Measurements from ENCODE around the gene PDE3A.

Gene PDE3A

DNA sequence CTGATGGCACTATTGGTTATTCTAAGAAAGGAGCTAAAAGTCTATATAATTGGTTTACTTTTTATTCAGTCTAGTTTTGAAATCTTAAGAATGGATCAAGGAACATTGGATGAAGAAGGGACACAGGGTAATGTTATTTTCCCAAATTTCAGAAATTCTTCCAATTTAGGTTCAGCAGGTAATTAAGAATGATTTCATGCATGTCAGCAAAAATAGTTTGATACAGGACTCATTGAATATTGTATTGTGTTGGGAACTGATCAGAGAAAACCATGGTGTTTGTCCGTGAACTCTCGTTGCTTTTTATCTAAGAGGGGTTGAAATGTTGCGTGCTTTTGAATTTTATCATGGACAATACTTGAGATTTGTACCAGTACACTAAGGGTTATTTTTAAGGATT is 58.6 kb downstream of the PDE3A start:
- no peak for DNase-seq

DNA sequence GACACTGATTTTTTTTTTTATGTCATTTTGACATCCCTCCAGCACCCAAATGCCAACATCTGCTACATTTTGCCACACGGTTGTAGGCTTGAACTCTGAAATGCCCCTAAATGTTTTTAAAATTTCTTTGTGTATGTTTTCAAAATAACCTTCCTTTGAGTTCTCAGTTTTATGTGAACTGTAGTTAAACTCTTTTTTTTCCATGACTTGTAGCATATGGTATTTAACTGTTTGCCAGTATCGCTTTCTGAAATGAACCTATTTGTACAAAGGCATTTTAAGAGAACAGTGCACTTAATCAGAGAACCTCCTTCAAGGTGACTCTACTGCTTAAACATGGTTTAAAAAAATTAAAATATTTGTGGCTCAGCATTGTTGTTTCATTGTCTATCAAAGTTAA is 61.5 kb downstream of the PDE3A start:
- DNase-seq: no peak

DNA sequence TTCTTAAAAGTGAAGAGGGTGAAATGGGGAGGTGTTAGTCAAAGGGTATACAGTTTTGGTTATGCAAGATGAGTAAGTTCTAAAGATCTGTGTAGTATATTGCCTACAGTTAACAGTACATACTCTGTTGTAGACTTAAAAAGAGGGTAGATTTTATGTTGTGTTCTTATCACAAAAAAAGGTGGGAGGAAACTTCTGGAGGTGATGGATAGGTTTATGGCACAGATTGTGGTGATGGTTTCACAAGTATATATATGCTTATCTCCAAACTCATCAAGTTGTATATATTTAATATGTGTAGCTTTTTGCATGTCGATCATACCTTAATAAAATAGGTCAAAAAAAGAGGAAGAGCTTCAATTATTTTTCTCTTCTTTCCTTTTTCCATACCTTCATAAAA is 64.0 kb downstream of the PDE3A start:
- DNase-seq: no peak

DNA sequence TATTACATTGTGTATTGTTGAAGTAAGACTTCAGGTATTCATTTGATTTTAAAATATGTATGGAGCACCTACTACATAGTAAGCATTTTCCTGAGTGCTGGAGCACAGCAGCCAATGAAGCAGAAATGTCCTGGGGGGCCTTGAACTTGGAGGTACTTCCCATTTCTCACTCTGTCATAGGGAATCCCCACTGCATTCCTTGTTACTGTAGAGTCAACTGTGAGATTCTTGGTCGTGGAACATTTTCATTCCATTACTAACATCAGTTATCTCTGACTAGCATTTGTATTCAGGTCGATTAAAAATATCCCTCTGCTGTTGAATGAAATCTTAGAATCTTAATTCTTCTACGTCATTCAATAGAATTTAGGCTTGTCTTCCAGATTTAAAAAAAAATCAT is 66.7 kb downstream of the PDE3A start:
- no peak for DNase-seq

GRCh38 chr12:20436316-20436715 is 68.0 kb downstream of the PDE3A start:
- DNase-seq: no peak

DNA sequence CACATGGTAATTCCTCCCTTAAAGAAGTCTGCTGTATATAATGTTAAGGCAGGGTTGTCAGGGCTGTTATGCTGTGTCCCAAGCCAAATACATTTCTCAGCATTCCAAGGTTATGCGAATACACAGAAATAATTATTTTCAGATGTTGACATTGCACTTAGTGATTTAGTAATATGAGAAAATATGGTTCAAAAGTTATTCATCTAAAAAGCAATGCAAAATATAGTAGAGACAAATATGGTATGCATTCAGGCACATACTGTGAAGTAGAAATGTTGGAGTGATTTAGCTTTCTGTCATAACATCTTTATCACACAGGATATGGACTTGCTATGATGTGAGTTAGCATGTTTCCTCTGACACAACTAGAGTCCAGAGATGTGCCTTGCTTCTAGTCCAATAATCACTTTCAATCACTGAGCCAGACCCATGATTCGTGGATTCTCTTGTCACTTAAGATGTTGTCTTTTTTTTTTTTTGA is 70.0 kb downstream of the PDE3A start:
- no peak for DNase-seq

GRCh38 chr12:20439626-20440025 is 71.3 kb downstream of the PDE3A start:
- no peak for DNase-seq

DNA sequence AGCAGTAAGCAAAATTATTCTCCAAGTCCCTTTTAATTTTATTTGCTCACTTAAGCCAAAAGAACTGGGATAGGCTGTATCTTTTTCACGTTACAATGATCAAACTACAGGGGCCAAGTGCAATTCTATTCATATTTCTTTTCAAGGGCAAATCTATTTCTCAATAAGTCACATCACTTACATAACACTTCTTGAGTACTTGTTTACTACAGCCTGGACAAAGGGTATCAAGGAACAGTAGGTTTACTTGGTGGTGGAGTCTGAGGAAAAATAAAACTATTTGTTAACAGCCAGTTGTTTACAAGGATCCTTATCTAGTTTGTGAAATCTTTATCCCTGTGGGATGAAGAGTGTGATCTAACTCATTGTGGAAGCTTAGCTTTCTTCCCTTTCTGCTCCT is 72.1 kb downstream of the PDE3A start:
- no peak for DNase-seq

DNA sequence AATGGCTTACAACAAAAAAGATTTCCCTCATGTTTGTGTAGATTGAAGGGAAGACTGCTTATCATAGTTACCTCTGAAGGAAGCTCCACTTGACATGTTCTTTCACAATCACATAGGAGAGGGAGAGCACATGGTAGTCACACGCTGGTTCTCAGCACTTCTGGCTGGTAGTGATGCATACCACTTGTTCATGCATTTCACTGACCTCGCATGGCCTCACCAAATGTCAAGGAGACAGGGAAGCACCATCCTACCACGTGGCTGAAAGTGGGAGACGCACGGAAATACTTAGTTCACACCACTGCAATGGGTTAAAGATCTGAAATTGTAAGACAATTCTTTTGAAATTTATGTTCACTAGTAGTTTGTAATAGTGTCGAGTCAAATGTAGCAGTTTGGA is 74.0 kb downstream of the PDE3A start:
- no peak for DNase-seq

- DNase-seq: no peak
These were observed 74.9 kb downstream of the PDE3A start for GRCh38 chr12:20443255-20443654.

DNA sequence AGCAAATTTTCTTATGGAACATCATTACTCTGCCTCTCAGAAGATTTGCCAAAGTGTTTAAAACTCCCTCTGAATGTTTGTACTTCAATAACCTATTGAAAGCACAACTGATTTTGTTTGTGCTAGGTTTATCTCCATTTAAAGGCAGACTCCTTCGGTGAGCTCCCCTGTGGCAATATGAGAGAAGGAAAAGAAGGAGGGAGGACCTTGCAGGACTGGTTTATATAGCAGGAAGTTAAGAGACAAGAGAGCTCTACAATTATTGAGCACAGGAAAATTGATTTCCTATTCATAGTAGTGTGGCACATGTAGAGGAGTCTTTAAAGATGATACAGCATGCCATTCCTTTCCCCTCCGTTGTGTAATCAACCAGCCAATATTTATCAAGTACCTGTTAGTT is 75.5 kb downstream of the PDE3A start:
- no peak for DNase-seq

- DNase-seq: no peak
These were observed 76.3 kb downstream of the PDE3A start for GRCh38 chr12:20444595-20445170.

DNA sequence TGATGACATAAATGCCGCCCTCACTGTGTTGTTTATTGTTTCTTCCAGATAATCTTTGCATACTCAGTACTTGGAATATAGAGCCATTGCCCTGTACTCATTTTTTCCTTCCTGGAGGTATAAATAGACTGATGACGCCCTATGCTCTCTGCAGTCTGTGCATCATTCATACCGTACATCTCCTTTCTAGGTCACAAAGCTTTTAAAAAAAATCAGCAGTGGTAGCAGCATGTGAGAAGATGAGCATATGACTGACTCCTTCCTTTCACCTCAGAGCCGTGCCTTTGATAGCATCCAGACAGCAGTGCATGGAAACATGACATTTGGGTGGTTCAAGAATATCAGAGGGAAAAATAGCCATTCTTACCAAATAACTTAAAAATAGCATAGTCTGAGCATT is 77.3 kb downstream of the PDE3A start:
- DNase-seq: no peak

GRCh38 chr12:20446836-20447235 is 78.5 kb downstream of the PDE3A start:
- DNase-seq: no peak

- no peak for DNase-seq
These were observed 80.4 kb downstream of the PDE3A start for GRCh38 chr12:20448781-20449180.

DNA sequence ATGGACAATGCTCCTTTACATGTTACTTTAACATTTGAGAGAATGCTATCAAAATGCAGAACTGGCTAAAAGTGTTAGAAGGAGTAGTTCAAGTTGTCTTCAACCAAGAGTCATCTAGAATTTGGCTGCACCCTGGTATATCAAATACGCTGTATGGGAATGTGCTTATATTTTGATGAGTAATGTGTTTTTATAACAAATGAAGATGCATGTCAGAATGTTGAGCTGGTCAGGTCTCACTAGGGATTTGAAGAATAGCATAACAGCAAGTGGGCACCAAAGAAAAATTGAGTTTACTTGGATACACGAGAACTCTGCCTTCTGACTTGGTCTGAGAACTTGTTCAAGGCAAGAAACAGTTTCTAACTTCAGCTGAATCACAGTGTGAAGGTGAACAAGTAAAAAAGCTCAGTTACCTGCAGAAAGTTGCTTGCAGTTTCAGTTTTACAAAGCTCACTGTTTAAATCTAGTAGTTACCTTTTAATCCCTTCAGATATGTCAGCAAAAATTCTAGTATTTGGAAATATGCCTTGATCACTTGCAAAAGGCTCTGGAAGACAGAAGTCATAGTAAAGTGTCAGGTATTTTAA is 82.3 kb downstream of the PDE3A start:
- no peak for DNase-seq

GRCh38 chr12:20451761-20452160 is 83.4 kb downstream of the PDE3A start:
- no peak for DNase-seq

GRCh38 chr12:20452496-20453010 is 84.2 kb downstream of the PDE3A start:
- DNase-seq: no peak

DNA sequence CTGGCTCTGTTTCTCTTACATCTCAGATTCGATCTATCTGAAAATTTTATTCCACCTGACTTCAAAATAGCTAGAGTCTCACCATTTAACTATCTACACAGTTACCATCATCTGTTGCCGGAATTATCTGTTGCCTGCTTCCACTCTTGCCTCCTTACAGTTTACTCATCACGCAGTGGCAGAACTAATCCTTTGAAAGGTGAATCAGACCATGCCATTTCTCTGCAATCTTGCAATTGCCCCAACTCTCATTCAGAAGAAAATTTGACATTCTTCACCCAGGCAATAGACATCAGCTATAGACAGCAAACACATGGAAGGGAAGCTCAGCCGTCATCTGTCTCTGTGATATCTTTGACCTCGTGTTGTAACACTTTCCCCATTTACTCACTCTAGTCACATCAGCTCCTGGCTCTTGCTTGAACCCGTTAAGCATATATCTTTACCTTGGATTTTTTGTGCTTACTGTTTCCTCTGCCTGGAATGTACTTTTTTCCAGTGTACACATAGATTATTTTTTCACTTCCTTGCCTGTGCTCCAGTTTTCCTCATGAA is 85.5 kb downstream of the PDE3A start:
- no peak for DNase-seq

DNA sequence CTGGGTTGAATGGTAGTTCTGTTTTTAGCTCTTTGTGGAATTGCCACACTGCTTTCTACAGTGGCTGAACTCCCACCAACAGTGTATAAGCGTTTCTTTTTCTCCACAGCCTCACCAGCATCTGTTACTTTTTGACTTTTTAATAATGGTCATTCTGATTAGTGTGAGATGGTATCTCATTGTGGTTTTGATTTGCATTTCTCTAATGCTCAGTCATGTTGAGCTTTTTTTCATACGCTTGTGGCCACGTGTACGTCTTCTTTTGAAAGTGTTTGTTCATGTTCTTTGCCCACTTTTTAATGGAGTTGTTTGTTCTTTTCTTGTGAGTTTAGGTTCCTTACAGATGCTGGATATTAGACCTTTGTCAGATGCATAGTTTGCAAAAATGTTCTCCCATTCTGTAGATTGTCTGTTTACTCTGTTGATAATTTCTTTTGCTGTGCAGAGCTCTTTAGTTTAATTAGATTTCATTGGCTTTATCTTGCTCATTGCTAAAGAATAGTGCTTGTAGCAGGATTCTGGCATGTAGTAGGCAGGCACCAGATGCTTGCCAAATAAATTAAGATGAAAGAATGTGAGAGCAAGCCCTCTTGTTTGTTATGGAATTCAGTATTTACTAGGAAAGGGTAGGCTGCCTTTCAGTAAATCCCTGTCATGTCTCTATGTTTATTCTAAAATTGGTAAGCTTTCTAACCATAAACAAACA is 86.8 kb downstream of the PDE3A start:
- no peak for DNase-seq

- DNase-seq: no peak
These were observed 89.2 kb downstream of the PDE3A start for GRCh38 chr12:20457582-20457981.

DNA sequence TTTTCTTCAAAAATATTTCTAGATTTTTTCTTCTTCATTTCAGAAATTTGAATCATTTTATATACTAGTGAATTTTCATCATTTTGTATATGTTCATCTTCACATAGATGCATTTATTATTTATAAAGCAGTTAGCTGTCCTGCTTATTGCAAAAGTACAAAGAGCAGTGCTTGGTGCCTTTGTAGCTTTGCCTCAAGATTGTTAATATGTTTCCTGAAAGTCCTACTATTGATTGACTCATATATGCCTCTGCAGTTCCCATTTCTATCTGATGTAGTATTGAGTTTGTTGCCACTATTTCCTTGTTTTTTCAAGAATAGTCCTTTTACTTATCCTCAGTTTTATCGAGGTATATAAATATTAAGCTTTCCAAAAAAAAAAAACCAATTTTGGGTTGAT is 89.7 kb downstream of the PDE3A start:
- no peak for DNase-seq

GRCh38 chr12:20459920-20460319 is 91.6 kb downstream of the PDE3A start:
- no peak for DNase-seq

- no peak for DNase-seq
These were observed 92.6 kb downstream of the PDE3A start for GRCh38 chr12:20460956-20461355.

Measured in NCI-H1694 treated with DMSO at 0.1 percent for 48 hours (cell line).